GM19397 (cell line): ENCODE measurements around the gene NOM1.
"Not testable (repeated sequence)": the region's sequence is repeated elsewhere in the genome, so short reads cannot be mapped to it uniquely, and the experiment has no call there.

ENCODE experiments used
- ATAC-seq: cut with Tn5 transposase; IDR thresholded peaks from one replicate; pipeline ENCODE4 v1.9.1; 2021; ENCODE audit warnings: mild to moderate bottlenecking, moderate library complexity; ENCODE audit not compliant: unreplicated experiment

The NOM1 gene

DNA sequence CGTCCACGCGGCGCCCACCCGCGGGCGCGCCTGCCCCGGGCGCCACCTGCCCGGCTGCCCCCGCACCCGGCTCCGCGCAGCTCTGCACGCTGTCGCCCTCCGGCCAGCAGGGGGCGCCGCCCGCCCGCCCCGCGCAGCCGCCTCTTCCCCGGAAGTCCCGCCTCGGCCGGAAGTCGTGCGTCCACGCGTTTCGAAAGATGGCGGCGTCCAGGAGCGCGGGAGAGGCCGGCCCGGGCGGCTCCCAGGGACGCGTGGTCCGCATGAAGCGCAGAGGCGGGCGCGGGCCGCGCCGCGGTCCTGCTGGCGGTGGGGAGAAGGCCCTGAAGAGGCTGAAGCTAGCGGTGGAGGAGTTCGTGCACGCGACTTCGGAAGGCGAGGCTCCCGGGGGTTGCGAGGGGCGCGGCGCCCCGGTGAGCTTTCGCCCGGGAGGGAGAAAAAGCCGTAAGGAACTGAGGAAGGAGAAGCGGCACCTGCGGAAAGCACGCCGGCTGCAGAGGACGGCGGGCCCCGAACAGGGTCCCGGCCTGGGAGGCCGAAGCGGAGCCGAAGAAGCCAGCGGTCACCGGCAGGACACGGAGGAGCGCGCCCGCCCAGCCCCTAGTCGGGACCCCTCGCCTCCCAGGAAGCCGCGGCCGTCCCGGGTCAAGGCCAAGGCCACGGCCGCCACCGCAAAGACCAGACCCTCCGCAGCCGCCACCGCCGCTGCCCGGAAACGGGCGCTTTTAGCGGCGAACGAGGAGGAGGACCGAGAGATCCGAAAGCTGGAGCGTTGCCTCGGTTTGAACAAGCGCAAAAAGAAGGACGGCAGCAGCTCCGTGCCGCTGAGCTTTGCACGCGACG is at the start of gene NOM1:
NOM1 (plus strand) TSS at position 172 of the 840 bp plus-strand sequence; CDS start at position 198, 26 bp downstream.
- ATAC-seq = peak; percentile 96

GRCh38 chr7:156900093-156900492 is 49.4 kb upstream of the NOM1 start:
- ATAC-seq = not testable (repeated sequence)

GRCh38 chr7:156903232-156903909 is 46.1 kb upstream of the NOM1 start:
- ATAC-seq = no peak

DNA sequence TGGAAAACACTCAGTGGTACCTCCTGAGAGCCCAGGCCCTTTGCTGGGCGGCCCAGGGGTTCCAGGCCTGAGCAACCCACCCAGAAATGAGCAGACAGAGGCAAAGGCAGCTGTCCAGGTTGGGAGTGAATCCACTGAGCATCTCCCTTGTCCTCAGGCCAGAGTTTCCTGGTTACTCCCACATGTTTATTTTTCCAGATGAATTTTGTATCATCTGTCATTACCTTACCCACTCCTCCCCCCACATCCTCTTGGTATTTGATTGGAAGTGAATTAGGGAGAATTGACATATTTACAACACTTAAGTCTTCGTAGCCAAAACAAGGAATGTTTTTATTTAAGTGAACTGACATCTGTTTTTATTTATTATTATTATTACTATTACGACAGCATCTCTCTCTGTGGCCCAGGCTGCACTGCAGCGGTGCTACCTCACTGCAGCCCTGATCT is 43.3 kb upstream of the NOM1 start:
- ATAC-seq = no peak

DNA sequence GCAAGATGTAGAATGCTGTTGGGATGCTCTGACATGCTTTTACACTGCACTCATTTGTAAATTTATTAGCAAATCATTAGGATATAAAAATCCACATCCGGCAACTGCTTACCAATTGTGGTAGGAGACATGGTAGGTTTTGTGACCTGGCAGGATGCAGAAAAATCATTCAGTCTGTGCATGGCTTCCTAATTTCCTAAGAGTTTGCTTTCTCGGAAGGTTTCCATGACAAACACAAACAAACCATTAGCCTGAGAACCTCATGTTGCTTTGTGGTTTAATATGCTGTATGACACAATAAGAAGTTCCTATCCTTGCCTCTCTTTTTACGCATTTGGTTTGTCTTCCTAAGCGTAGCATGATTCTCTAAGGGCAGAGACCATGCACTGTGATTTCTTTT is 41.9 kb upstream of the NOM1 start:
- ATAC-seq = no peak

DNA sequence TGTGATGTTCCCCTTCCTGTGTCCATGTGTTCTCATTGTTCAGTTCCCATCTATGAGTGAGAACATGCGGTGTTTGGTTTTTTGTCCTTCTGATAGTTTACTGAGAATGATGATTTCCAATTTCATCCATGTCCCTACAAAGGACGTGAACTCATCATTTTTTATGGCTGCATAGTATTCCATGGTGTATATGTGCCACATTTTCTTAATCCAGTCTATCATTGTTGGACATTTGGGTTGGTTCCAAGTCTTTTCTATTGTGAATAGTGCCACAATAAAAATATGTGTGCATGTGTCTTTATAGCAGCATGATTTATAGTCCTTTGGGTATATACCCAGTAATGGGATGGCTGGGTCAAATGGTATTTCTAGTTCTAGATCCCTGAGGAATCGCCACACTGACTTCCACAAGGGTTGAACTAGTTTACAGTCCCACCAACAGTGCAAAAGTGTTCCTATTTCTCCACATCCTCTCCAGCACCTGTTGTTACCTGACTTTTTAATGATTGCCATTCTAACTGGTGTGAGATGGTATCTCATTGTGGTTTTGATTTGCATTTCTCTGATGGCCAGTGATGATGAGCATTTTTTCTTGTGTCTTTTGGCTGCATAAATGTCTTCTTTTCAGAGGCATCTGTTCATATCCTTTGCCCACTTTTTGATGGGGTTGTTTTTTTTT is 39.8 kb upstream of the NOM1 start:
- ATAC-seq = not testable (repeated sequence)

- no peak for ATAC-seq
Observed at GRCh38 chr7:156918635-156919034, 30.9 kb upstream of the NOM1 start.

DNA sequence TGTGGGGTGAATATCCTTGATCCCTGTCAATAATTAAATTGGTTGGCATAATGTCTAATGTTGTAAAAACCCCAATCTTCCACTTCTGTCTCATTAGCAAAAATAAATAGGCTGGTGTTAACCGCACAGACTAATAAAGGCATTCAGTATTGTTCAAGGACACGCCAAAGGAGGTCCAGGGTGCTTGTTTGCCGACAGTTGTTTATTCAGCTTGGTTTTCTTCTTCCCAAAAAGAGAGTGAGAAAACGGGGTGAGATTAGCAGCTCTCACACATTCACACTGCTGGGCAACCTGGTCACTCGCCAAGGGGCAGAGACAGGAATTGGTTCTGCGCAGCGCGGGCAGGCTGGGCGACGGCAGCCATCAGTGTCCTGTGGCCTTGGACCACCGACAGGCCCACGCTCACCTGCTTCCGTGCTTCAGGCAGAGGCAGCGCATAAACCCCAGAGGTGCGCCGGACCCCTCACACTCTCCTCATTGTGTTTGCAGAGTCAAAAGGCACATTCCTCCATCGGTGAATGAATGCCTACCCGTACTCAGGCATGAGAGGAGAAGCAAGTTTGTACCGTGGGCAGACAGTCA is 30.3 kb upstream of the NOM1 start:
- no peak for ATAC-seq

GRCh38 chr7:156920076-156920475 is 29.4 kb upstream of the NOM1 start:
- ATAC-seq = no peak

DNA sequence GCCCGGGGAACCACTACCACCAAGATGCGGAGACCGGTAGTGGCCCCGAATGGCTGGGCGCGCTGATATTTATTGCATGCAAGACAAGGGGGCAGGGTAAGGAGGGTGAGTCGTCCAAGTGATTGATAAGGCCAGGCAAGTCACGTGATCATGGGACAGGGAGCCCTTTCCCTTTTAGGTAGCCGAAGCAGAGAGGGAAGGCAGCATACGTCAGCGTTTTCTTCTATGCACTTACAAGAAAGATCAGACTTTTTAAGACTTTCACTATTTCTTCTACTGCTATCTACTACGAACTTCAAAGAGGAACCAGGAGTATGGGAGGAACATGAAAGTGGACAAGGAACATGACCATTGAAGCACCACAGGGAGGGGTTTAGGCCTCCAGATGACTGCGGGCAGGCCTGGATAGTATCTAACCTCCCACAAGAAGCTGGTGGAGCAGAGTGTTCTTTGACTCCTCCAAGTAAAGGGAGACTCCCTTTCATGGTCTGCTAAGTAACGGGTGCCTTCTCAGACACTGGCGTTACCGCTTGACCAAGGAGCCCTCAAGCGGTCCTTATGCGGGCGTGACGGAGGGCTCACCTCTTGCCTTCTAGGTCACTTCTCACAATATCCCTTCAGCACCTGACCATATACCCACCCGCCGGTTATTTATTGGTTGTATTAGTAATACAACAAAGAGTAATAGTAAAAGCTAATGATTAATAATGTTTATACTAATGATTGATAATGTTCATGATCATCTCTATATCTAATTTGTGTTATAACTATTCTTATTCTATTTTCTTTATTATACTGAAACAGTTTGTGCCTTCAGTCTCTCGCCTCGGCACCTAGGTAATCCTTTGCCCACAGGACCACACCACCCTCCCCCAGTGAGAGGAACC is 28.8 kb upstream of the NOM1 start:
- ATAC-seq = not testable (repeated sequence)

- ATAC-seq = not testable (repeated sequence)
Observed at GRCh38 chr7:156922304-156922703, 27.2 kb upstream of the NOM1 start.

DNA sequence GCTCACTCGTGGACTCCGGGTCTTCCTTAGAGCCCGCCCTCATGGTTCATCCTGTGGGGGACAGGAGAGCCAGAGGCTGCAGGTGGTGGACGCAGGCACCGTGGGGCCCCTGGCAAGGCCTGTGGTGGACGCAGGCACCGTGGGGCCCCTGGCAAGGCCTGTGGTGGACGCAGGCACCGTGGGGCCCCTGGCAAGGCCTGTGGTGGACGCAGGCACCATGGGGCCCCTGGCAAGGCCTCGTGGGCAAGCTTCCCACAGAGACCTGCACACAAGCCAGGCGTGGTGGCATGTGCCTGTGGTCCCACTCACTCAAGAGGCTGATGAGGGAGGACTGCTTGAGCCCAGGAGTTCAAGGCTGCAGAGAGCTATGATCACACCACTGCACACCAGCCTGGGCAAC is 23.7 kb upstream of the NOM1 start:
- not testable (repeated sequence) for ATAC-seq

- no peak for ATAC-seq
Observed at GRCh38 chr7:156927571-156928405, 21.7 kb upstream of the NOM1 start.

DNA sequence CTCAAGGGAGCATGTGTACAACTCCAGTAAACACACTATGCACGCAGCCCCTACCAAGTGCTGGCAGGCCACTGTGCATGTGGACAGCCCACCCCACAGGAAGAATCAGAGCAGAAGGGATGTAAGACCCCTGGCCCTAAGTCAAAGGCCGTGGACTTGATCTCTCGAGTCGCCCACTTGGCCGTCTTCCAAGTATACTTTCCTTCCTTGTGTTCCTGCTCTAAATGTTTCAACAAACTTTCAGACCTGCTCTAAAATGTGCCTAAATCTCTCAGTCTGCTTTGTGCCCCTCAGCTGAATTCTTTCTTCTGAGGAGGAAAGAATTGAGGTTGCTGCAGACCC is 21.1 kb upstream of the NOM1 start:
- ATAC-seq = no peak

GRCh38 chr7:156929789-156930539 is 19.5 kb upstream of the NOM1 start:
- no peak for ATAC-seq

DNA sequence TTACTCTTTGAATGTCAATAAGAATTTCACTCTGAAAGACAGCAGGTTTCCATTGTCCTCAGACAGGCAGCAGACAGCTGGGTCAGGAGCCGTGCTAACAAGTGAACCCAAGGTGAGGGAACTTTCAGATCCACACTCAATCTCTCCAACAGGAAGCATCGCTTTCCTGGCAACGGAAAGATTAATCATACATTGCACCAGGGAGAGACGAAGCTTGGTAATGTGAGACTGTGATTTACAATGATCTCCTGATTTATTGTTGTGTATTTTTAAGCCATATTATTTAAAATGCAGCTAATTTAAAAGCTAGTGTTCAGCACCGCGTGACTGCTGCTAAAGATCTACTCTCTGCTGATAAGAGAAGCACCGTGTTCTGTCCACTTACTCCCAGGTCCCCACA is 17.5 kb upstream of the NOM1 start:
- no peak for ATAC-seq

- no peak for ATAC-seq
Observed at GRCh38 chr7:156935250-156935649, 14.3 kb upstream of the NOM1 start.

- ATAC-seq = not testable (repeated sequence)
Observed at GRCh38 chr7:156936766-156937165, 12.7 kb upstream of the NOM1 start.
